Measurements from ENCODE around the gene BIRC2. TPM values are rescaled to one million over a fixed set of nuclear protein-coding genes. Genes with fewer than 3 reads are reported as not detected.

Gene BIRC2
- polyA plus RNA-seq, 2 of the 4 experiments (the other 2 are of a cell fraction) = 24.2 to 60.4 TPM

- FAIRE-seq = no peak
- DNase-seq (ENCODE audit: low read depth in 1 of 2, low spot score in 1 of 2) = no peak
- CTCF ChIA-PET = interaction anchor here (0.9 to 4.9 kb wide), 2 partner anchors 100 to 217 kb away, joined by 4 to 21 read pairs; no protein-coding TSS in a partner anchor
Measured at GRCh38 chr11:102395720-102396393, 48.8 kb downstream of the BIRC2 start.

More at GRCh38 chr11:102395720-102396393, 48.8 kb downstream of the BIRC2 start:
- POLR2A ChIA-PET = no interaction called here
- Histone ChIP-seq H3K4me1 (peaks cover 17% of the 10 kb centered on the region), H3K4me3 (no peak overlapping the region), H3K27ac (no peak overlapping the region), H3K4me2 (no peak overlapping the region), H3K9me3 (no peaks in the 10 kb centered on the region)
- WGBS (ENCODE audit: missing lambda C conversion rate) = 89% methylated on average over 6 of the region's 6 CpGs
- no peak for ATAC-seq
- no peak for TF ChIP-seq TFCP2L1 (CRISPR knock-in tag; IDR thresholded peaks at IDR 0.05)
- no peak for TF ChIP-seq ZC3H11A (IDR thresholded peaks at IDR 0.05)
- no peak for TF ChIP-seq POLR2AphosphoS2 (conservative IDR thresholded peaks at IDR 0.05; ENCODE audit: low read length)
- TF ChIP-seq NR3C1 (IDR thresholded peaks at IDR 0.05) = no peak
- TF ChIP-seq CBX8 (IDR thresholded peaks at IDR 0.05) = no peak
- TF ChIP-seq ZFP36 (IDR thresholded peaks at IDR 0.05; ENCODE audit: borderline replicate concordance, partially characterized antibody) = no peak
- TF ChIP-seq HDAC2 (IDR thresholded peaks at IDR 0.05) = no peak
- TF ChIP-seq FOSB (CRISPR knock-in tag; IDR thresholded peaks at IDR 0.05) = no peak
- TF ChIP-seq NPAS2 (CRISPR knock-in tag; IDR thresholded peaks at IDR 0.05; ENCODE audit: borderline replicate concordance) = no peak
- no peak for TF ChIP-seq RAD21 (conservative IDR thresholded peaks at IDR 0.05 in 1 of 2, IDR thresholded peaks at IDR 0.05 in 1 of 2)
- no peak for TF ChIP-seq HOXA7 (CRISPR knock-in tag; IDR thresholded peaks at IDR 0.05)
- TF ChIP-seq HMGXB4 (CRISPR knock-in tag; IDR thresholded peaks at IDR 0.05; ENCODE audit: borderline replicate concordance) = no peak
- TF ChIP-seq BHLHE40 (IDR thresholded peaks at IDR 0.05; ENCODE audit: low read depth, low read length) = no peak
- no peak for TF ChIP-seq FOSL2 (IDR thresholded peaks at IDR 0.05)
- no peak for TF ChIP-seq FOSL2 (CRISPR knock-in tag; IDR thresholded peaks at IDR 0.05)
- TF ChIP-seq MAX (IDR thresholded peaks at IDR 0.05) = no peak
- no peak for TF ChIP-seq CTCF (IDR thresholded peaks at IDR 0.05)
- TF ChIP-seq EHF (CRISPR knock-in tag; IDR thresholded peaks at IDR 0.05) = no peak
- TF ChIP-seq REST (IDR thresholded peaks at IDR 0.05) = no peak

Measured in A549 (cell line).